SU-DHL-6 (cell line): Measurements from ENCODE around the gene YIF1A.
"Not testable (repeated sequence)": the region's sequence is repeated elsewhere in the genome, so short reads cannot be mapped to it uniquely, and the experiment has no call there.

Experiments
- EZH2phosphoT487 ChIP-seq: fragments of 200-600 bp; sonication (generic), shearing (Covaris generic); conservative IDR thresholded peaks from 2 replicates; pipeline ENCODE4 v1.6.1; 2018; ENCODE audit warnings: mild to moderate bottlenecking, antibody characterized with exemption, low read length, moderate library complexity, mixed read lengths
- TF ChIP-seq, protein P1 (sequence below): fragments of 200-600 bp; sonication (generic); IDR thresholded peaks from one replicate; pipeline ENCODE4 v1.5.1; 2017; ENCODE audit warnings: antibody characterized with exemption, mild to moderate bottlenecking, low read length, moderate library complexity; ENCODE audit not compliant: insufficient read depth, poor library complexity, severe bottlenecking

DNA sequence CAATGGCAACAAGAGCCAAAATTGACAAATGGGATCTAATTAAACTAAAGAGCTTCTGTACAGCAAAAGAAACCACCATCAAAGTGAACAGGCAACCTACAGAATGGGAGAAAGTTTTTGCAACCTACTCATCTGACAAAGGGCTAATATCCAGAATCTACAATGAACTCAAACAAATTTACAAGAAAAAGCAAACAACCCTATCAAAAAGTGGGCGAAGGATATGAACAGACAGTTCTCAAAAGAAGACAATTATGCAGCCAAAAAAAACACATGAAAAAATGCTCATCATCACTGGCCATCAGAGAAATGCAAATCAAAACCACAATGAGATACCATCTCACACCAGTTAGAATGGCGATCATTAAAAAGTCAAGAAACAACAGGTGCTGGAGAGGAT is 31.3 kb upstream of the YIF1A start:
- TF ChIP-seq, protein P1, sequence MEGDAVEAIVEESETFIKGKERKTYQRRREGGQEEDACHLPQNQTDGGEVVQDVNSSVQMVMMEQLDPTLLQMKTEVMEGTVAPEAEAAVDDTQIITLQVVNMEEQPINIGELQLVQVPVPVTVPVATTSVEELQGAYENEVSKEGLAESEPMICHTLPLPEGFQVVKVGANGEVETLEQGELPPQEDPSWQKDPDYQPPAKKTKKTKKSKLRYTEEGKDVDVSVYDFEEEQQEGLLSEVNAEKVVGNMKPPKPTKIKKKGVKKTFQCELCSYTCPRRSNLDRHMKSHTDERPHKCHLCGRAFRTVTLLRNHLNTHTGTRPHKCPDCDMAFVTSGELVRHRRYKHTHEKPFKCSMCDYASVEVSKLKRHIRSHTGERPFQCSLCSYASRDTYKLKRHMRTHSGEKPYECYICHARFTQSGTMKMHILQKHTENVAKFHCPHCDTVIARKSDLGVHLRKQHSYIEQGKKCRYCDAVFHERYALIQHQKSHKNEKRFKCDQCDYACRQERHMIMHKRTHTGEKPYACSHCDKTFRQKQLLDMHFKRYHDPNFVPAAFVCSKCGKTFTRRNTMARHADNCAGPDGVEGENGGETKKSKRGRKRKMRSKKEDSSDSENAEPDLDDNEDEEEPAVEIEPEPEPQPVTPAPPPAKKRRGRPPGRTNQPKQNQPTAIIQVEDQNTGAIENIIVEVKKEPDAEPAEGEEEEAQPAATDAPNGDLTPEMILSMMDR = not testable (repeated sequence)
- not testable (repeated sequence) for TF ChIP-seq EZH2phosphoT487
